Measurements from ENCODE around the gene CAMK2D. TPM values are rescaled to one million over a fixed set of nuclear protein-coding genes. Genes with fewer than 3 reads are reported as not detected.

Gene CAMK2D
- total RNA-seq, 1 experiment from 2014 or later, result 9.0 TPM

GRCh38 chr4:113758372-113758771, 3.2 kb downstream of the CAMK2D start:
- no peak overlapping the region for H2AFZ ChIP-seq (ENCODE audit: low read length)
- H3K27ac Mint-ChIP-seq, result no peak overlapping the region
- no peak overlapping the region for H3K27ac ChIP-seq (ENCODE audit: insufficient read length, low read depth, low read length)

More at GRCh38 chr4:113758372-113758771, 3.2 kb downstream of the CAMK2D start:
- no CpG with 5 or more reads among the region's 6 CpGs for WGBS (ENCODE audit: extremely low coverage, insufficient read length, low lambda C conversion rate)
- Histone ChIP-seq H3K4me1 (ENCODE audit: insufficient read depth, low read length) (no peaks in the 10 kb centered on the region), H4K8ac (replicated peaks; ENCODE audit: insufficient read length, low read depth, low read length) (no peak overlapping the region), H2BK20ac (ENCODE audit: low read depth, low read length, poor library complexity, severe bottlenecking) (no peak overlapping the region), H2BK5ac (ENCODE audit: insufficient read length, low read length) (no peak overlapping the region), H3K79me2 (ENCODE audit: insufficient read depth, low read length) (no peaks in the 10 kb centered on the region), H3T11ph (ENCODE audit: low read length) (no peak overlapping the region), H3K27me3 (ENCODE audit: insufficient read depth, low read length) (peaks cover 8% of the 10 kb centered on the region; the same call in 1 of the 2 replicates), H3K18ac (ENCODE audit: insufficient read length, low read depth, low read length) (no peak overlapping the region), H4K5ac (ENCODE audit: insufficient read length, low read depth, low read length) (no peak overlapping the region), H4K91ac (ENCODE audit: insufficient read length, low read depth, low read length) (no peak overlapping the region), H4K20me1 (ENCODE audit: control insufficient read depth, insufficient read depth, insufficient read length) (no peaks in the 10 kb centered on the region), H2AK5ac (ENCODE audit: insufficient read length, low read length) (no peak overlapping the region), H3K9me3 (ENCODE audit: control insufficient read depth, low read depth, low read length) (no peaks in the 10 kb centered on the region), H3K14ac (ENCODE audit: insufficient read depth, low read length) (no peak overlapping the region), H3K56ac (ENCODE audit: insufficient read length, low read depth, low read length) (no peak overlapping the region), H2BK12ac (ENCODE audit: insufficient read length, low read depth, low read length) (no peak overlapping the region), H3K4me2 (ENCODE audit: insufficient read depth, insufficient read length, low read length) (no peak overlapping the region), H3K9ac (ENCODE audit: extremely low read depth, insufficient read length, low read length) (no peak overlapping the region), H3K4ac (ENCODE audit: low read depth, low read length) (no peak overlapping the region), H2BK120ac (ENCODE audit: low read depth, low read length, poor library complexity, severe bottlenecking) (no peak overlapping the region), H3K79me1 (ENCODE audit: insufficient read depth, low read depth, low read length, poor library complexity, severe bottlenecking) (no peaks in the 10 kb centered on the region), H3K23ac (ENCODE audit: insufficient read length, low read depth, low read length) (no peak overlapping the region), H2BK15ac (ENCODE audit: low read depth, low read length) (no peak overlapping the region), H3K23me2 (ENCODE audit: insufficient read length, low read depth, low read length, poor library complexity, severe bottlenecking) (peaks cover 25% of the 10 kb centered on the region)
- no peak for DNase-seq
- H3K4me3 Mint-ChIP-seq, result no peak overlapping the region
- TF ChIP-seq CTCF (conservative IDR thresholded peaks at IDR 0.05), result no peak
- H3K27me3 Mint-ChIP-seq (ENCODE audit: low read depth), result peaks cover 15% of the 10 kb centered on the region
- H3K4me1 Mint-ChIP-seq, result peaks cover 36% of the 10 kb centered on the region in 2 experiments
- H3K9me3 Mint-ChIP-seq, result no peaks in the 10 kb centered on the region; a peak in 2 of 5 replicates
- no peaks in the 10 kb centered on the region for H3K36me3 Mint-ChIP-seq (ENCODE audit: insufficient read depth in 1 of 3, low read depth in 3 of 3)
